DMS 273 treated with DMSO at 0.1 percent for 48 hours (cell line): Measurements from ENCODE around the gene SIN3B.
"Not testable (repeated sequence)": the region's sequence is repeated elsewhere in the genome, so short reads cannot be mapped to it uniquely, and the experiment has no call there.

Experiments used
- DNase-seq: peaks from one replicate; lab custom pipeline; 2025; lab: John Stamatoyannopoulos, UW

Gene SIN3B

DNA sequence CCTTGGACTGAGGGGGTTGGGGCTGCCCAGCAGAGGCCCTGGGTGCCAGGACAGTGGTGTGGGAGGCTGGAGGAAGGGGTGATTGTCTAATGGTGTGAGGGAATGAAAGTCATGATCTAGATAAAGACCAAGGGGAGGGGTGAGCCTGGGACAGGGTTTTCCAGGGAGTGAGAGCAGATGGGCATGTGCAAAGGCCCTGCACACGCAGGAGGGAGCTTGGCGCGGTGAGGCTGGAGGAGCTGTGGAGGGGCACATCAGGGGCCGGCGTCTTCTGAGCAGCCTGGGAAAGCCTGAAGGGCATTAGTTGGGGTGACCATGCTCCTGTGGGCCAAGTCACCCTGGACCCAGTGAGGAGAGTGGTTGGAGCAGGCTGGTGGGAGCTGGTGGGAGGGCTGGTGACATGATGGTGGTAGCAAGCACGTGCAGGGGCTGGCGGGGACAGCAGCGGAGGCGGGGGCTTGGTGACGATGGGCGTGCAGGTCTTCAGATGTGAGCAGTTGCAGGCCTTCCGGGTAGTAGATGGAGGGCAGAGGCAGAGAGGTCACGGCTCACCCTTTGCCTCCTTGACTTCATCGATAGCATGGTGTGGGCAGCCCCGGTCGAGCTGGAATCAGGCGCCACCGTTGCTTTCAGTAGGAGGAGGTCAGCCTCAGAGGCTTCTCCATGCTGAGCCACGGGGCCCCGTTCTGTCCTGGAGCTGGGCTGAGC is 39.4 kb downstream of the SIN3B start:
- DNase-seq = no peak

DNA sequence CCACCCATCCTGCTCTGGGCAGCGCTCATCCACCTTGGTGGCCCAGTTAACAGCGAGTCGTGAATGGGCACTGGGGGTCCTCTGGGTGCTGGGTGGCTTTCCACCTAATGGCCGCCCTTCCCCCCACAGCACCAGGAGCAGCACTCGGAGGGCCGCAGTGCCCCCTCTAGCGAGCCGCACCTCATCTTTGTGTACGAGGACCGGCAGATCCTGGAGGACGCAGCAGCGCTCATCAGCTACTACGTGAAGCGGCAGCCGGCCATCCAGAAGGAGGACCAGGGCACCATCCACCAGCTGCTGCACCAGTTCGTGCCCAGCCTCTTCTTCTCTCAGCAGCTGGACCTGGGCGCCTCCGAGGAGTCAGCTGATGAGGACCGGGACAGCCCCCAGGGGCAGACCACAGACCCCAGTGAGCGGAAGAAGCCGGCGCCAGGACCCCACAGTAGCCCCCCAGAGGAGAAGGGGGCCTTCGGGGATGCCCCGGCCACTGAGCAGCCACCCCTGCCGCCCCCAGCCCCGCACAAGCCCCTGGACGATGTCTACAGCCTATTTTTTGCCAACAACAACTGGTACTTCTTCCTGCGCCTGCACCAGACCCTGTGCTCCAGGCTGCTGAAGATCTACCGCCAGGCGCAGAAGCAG is 40.3 kb downstream of the SIN3B start:
- DNase-seq = no peak

DNA sequence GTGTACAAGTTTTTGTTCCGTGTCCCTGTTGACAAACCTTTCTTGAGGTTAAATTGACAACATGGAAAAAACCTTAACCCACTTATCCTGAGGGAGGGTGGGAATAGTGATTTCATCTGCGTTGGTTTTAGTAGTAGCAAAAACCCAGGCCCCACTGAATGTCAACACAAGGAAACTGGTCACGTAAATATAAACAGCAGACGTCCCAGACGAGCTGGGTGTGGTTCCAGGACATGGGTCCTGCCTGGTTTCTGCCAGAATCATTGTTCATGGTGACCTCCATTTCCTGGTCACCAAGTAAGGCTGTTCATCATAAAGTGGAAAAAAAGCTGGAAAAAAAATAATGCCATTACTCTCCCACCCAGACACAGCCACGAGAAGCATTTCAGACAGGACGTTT is 42.7 kb downstream of the SIN3B start:
- no peak for DNase-seq

DNA sequence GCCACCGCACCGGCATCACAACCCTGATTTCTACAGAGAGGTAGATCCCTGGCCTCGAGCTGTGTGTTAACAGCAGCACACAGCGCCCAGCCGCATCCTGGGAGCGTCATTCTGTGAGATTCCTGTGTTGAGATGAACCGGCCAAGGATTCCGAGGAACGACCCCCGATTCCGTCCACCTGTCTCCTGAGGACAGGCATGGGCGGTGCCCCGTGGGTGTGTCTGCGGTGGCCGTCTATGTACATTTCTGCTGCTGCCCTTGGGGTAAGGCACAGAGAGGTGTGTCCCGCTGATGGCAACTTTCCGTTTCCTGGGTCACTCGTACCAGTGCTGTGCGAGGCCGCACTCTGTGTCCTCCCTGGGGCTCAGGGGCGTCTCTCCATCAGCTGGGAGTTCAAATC is 43.5 kb downstream of the SIN3B start:
- no peak for DNase-seq

- DNase-seq = no peak
These were observed 44.4 kb downstream of the SIN3B start for GRCh38 chr19:16873594-16873993.

DNA sequence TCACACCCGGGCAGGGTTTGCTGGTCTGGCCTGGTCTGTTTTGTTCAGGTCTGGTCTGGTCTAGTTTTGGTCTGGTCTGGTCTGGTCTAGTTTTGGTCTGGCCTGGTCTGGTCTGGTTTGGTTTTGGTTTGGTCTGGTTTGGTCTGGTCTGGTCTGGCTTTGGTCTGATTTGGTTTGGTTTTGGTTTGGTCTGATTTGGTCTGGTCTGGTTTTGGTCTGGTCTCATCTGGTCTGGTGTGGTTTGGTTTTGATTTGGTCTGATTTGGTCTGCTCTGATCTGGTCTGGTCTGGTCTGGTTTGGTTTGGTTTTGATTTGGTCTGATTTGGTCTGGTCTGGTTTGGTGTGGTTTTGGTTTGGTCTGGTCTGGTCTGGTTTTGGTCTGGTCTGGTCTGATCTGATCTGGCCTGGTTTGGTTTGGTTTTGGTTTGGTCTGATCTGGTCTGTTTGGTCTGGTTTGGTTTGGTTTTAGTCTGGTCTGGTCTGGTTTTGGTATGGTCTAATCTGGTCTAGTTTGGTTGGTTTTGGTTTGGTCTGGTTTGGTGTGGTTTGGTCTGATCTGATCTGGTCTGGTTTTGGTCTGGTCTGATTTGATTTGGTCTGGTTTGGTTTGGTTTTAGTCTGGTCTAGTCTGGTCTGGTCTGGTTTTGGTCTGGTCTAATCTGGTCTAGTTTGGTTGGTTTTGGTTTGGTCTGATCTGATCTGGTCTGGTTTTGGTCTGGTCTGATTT is 45.2 kb downstream of the SIN3B start:
- no peak for DNase-seq

DNA sequence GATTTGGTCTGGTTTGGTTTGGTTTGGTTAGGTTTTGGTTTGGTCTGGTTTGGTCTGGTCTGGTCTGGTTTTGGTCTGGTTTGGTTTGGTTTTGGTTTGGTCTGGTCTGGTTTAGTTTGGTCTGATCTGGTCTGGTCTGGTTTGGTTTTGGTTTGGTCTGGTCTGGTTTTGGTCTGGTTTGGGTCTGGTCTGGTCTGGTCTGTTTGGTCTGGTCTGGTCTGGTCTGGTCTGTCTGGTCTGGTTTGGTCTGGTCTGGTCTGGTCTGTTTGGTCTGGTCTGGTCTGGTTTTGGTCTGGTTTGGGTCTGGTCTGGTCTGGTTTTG is 45.7 kb downstream of the SIN3B start:
- not testable (repeated sequence) for DNase-seq

GRCh38 chr19:16875584-16876555 is 46.7 kb downstream of the SIN3B start:
- no peak for DNase-seq

DNA sequence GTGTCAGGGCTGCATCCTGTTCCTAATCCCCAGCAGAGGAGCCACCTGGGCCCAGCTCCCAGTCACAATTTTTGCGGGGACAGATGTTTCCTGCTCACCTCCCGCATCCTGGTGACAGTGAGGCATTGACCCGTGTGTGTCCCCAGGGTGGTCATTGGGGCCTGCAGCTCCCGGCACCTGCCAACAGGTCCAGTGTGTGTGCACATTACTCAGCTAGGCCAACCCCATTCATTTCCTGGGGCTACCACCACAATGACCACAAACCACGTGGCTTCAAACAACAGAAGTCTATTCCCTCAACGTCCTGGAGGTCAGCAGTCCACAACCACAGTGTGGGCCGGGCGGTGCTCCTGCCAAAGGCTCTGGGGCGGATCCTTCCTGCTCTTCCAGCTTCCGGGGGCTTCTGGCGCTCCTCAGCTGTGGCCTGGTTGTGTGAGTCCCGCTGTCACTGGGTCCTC is 47.7 kb downstream of the SIN3B start:
- DNase-seq = no peak

GRCh38 chr19:16877581-16877980 is 48.4 kb downstream of the SIN3B start:
- no peak for DNase-seq

GRCh38 chr19:16878181-16878965 is 49.2 kb downstream of the SIN3B start:
- no peak for DNase-seq

- no peak for DNase-seq
These were observed 51.8 kb downstream of the SIN3B start for GRCh38 chr19:16880884-16881554.

DNA sequence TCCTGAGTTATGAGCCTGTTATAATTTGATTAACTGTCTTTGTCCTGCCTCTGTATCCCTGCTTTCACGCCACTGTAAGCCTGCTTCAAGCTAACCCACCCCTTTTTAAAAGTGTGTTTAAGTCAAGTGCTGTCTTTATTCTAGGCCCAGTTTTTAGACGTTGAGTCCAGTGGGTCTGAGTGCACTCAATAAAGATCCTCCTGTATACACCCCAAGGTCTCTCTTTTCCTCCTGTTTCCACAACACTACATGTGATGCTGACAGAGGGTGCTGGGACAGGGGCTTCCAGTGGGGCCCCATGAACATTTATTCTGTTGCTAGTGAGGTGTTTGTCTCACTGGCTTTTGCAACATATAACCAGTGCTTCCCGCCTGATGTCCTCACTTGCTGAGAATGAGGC is 52.9 kb downstream of the SIN3B start:
- DNase-seq = no peak

DNA sequence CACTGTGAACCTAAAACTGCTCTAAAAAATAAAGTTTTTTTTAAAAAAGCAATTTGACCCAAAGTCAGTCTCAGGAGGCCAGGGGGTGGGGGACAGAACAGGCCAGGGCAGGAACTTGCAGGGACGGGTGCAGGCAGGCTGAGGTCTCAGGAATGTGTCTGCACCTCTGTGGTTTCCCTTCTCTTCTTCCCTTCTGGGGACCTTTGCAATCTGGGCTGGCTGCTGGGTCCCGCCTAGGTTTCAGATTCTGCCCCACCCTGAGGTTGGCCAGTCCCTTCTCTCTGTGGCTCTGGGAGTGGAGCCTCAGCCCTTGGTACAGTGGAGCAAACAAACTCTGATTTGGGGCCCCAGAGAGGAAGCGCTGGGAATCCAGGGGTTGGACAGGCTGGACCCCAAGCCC is 54.3 kb downstream of the SIN3B start:
- DNase-seq = no peak

GRCh38 chr19:16885166-16885565 is 56.0 kb downstream of the SIN3B start:
- no peak for DNase-seq

GRCh38 chr19:16886305-16886880 is 57.2 kb downstream of the SIN3B start:
- no peak for DNase-seq

GRCh38 chr19:16887353-16888265 is 58.4 kb downstream of the SIN3B start:
- no peak for DNase-seq

- no peak for DNase-seq
These were observed 59.6 kb downstream of the SIN3B start, which contains the start of gene F2RL3 for GRCh38 chr19:16888629-16889365. F2RL3 (plus strand) TSS chr19:16888999; CDS start chr19:16889190, 191 bp downstream.
